ENCODE measurements around the gene EBPL. TPM values are rescaled to one million over a fixed set of nuclear protein-coding genes. Genes with fewer than 3 reads are reported as not detected.
"Not testable (repeated sequence)": the region's sequence is repeated elsewhere in the genome, so short reads cannot be mapped to it uniquely, and the experiment has no call there.

The EBPL gene
- total RNA-seq, 4 donors from 2014 or later: 6.7 to 21.6 (median 19.2) TPM

DNA sequence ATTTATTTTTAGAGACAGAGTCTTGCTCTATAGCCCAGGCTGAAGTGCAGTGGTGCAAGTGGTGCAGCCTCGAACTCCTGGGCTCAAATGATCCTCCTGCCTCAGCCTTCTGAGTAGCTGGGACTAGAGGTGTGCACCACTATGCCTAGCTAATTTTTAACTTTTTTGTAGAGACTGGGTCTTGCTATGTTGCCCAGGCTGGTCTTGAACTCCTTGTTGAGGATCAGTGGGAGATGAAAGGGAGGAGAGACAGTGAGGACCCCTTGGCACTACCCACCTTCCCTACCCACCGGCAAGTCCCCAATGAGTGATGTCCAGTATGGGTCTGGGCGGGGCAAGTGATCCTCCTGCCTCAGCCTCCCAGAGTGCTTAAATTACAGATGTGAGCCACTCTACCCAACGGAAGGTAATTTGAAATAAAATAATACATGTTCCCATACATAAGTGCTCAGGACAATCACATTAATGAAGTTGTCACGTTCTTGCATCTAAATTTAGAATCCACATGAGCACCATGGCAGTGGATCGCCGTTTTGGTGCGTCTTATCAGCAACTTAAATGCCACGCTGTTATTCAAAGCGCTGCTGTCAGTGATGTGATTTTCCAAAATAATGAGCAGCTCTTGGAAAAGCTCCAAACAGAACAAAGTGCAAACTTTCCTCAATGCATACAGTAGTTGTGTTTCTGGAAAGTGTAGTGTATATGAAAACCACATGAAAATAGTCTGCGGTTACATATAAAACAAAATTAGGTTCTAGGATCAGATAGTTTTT lies 68.9 kb downstream of the EBPL start:
- Histone ChIP-seq H3K9me3 (no peaks in the 10 kb centered on the region), H3K27ac (no peak overlapping the region), H3K4me3 (no peak overlapping the region), H3K36me3 (no peaks in the 10 kb centered on the region), H3K27me3 (no peaks in the 10 kb centered on the region), H3K4me1 (no peaks in the 10 kb centered on the region)
- TF ChIP-seq POLR2A (IDR thresholded peaks at IDR 0.05): no peak
- TF ChIP-seq, protein P1, sequence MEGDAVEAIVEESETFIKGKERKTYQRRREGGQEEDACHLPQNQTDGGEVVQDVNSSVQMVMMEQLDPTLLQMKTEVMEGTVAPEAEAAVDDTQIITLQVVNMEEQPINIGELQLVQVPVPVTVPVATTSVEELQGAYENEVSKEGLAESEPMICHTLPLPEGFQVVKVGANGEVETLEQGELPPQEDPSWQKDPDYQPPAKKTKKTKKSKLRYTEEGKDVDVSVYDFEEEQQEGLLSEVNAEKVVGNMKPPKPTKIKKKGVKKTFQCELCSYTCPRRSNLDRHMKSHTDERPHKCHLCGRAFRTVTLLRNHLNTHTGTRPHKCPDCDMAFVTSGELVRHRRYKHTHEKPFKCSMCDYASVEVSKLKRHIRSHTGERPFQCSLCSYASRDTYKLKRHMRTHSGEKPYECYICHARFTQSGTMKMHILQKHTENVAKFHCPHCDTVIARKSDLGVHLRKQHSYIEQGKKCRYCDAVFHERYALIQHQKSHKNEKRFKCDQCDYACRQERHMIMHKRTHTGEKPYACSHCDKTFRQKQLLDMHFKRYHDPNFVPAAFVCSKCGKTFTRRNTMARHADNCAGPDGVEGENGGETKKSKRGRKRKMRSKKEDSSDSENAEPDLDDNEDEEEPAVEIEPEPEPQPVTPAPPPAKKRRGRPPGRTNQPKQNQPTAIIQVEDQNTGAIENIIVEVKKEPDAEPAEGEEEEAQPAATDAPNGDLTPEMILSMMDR (IDR thresholded peaks at IDR 0.05): no peak
- DNase-seq: peak in 1 of 3 donors; percentile 29

DNA sequence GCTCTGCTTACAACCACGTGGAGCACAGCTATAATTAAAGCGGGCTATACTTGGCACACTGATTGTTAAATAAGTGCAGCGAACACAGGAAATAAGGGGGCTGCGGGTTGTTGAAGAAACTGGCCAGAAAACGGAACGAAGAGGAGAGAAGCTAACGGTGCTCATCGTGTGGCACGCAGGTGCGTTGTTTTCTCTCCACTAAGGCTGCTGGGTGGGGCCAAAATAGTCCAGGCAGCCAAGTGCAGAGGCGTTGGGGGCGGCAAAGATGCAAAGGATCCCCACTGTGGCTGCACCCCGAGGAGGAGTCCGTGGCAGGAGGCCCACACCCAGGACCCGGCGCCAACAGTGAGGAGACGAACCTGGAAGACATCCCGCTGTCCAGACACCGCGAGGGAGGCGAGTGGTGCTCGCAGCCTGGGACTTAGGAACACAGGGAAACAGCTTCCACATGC lies 71.1 kb downstream of the EBPL start:
- Histone ChIP-seq H3K27me3 (no peaks in the 10 kb centered on the region), H3K36me3 (no peaks in the 10 kb centered on the region), H3K9me3 (no peaks in the 10 kb centered on the region), H3K27ac (no peak overlapping the region), H3K4me3 (peak overlapping the region in 1 of 4 donors; percentile 18), H3K4me1 (no peaks in the 10 kb centered on the region)
- TF ChIP-seq, protein P1 (IDR thresholded peaks at IDR 0.05): no peak
- TF ChIP-seq POLR2A (IDR thresholded peaks at IDR 0.05): no peak
- peak in 2 of 3 donors; percentile 63 to 80 for DNase-seq

DNA sequence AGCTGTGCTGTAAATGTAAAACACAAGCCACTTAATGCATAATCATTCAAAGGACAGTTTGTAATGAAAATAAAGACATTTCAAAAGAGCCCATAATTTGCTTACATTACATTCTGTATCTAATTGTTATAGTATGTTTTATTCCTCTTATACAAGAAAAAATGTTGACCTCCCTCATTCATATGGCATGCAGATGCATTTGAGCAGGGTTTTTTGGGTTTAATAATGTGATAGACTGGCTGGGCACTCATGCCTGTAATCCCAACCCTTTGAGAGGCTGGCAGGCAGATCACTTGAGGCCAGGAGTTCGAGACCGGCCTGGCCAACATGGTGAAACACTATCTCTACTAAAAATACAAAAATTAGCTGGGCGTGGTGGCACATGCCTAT lies 74.6 kb downstream of the EBPL start:
- TF ChIP-seq, protein P1 (IDR thresholded peaks at IDR 0.05): no peak
- TF ChIP-seq POLR2A (IDR thresholded peaks at IDR 0.05): no peak
- Histone ChIP-seq H3K27ac (no peak overlapping the region), H3K9me3 (no peaks in the 10 kb centered on the region), H3K27me3 (no peaks in the 10 kb centered on the region), H3K4me3 (no peak overlapping the region), H3K36me3 (no peaks in the 10 kb centered on the region), H3K4me1 (no peaks in the 10 kb centered on the region)
- DNase-seq: no peak

DNA sequence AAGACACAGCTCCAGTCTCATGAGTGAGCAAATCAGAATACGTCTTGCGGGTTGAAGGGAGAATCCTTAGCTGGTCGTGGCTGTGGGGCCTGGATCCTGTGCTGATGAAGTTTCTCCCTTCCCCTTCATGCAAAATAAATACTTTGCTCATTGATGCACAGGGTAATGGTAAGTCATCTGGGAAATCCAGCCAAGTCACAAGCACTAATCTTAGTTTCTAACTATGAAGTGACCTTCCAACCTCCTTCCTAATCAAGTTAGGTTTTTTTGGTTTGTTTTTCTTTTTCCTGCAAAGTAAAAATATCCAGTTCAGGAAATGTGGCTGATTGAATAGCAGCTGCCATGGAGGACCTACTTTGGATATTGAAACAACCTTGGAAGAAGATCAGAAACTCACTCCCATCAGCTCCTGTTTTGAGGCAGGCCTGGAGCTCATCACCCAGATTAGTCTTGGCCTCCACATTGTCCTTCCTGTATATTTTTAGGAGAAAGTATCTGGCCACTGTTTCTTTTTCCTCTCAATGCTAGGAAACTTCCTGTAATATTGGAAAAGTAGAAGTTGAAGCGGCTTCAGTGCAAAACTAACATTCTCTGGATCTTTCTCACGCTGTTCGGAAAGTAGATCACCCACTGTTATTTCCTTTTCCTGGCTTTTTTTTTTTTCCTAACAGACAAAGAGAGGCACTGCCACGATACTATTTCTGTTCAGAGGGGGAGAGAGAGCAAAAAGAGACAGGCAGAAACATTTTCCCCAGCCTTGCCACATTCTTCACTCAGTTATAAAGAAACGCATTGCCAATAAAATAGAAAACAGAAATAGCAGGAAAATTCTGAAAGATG lies 75.2 kb downstream of the EBPL start:
- Histone ChIP-seq H3K4me1 (no peaks in the 10 kb centered on the region), H3K36me3 (no peaks in the 10 kb centered on the region), H3K27ac (no peak overlapping the region), H3K4me3 (no peak overlapping the region), H3K27me3 (no peaks in the 10 kb centered on the region), H3K9me3 (no peaks in the 10 kb centered on the region)
- TF ChIP-seq, protein P1 (IDR thresholded peaks at IDR 0.05): no peak
- no peak for TF ChIP-seq POLR2A (IDR thresholded peaks at IDR 0.05)
- DNase-seq: no peak

DNA sequence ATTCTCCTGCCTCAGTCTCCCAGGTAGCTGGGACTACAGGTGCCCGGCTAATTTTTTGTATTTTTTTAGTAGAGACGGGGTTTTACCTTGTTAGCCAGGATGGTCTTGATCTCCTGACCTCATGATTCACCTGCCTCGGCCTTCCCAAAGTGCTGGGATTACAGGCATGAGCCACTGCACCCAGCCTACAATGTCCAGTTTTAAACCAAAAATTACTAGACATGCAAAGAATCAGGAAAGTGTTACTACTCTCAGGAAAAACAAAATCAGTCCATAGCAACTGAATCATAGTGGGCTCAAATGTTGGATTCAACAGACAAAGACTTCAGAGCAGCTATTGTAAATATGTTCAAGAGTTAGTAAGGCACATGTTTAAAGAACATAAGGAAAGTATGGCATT lies 79.2 kb downstream of the EBPL start:
- not testable (repeated sequence) for H3K9me3 ChIP-seq, H3K27me3 ChIP-seq, H3K4me1 ChIP-seq, H3K4me3 ChIP-seq, H3K27ac ChIP-seq, DNase-seq, H3K36me3 ChIP-seq

Other genes with a start within 250 kb of the EBPL start
- 10 to 100 TPM in 2 of 4 donors, 1 to 10 TPM in 2; 8.3 to 28.9 (median 11.6) TPM for gene CAB39L, start 247.4 kb downstream of the EBPL start, total RNA-seq
- 10 to 100 TPM in 1 of 4 donors, 1 to 10 TPM in 3; 5.4 to 20.6 (median 8.9) TPM for gene SETDB2, start 247.2 kb downstream of the EBPL start, total RNA-seq
- 10 to 100 TPM; 26.1 to 61.9 (median 57.4) TPM for gene PHF11, start 195.5 kb downstream of the EBPL start, total RNA-seq
- gene RCBTB1, start 105.9 kb downstream of the EBPL start, total RNA-seq: 10 to 100 TPM in 1 of 4 donors, 1 to 10 TPM in 3; 5.6 to 10.7 (median 8.1) TPM
- gene ARL11, start 63.0 kb downstream of the EBPL start, total RNA-seq: 1 to 10 TPM; 1.2 to 5.0 (median 3.6) TPM
- gene KPNA3, start 101.2 kb upstream of the EBPL start, total RNA-seq: 10 to 100 TPM; 11.5 to 22.9 (median 19.8) TPM
- gene SPRYD7, start 244.9 kb upstream of the EBPL start, total RNA-seq: 10 to 100 TPM in 1 of 4 donors, 1 to 10 TPM in 3; 5.8 to 10.3 (median 7.3) TPM